ENCODE data around the gene CDH7. TPM values are rescaled to one million over a fixed set of nuclear protein-coding genes. Genes with fewer than 3 reads are reported as not detected.

Gene CDH7
- total RNA-seq, 1 experiment from 2014 or later, result not detected

- POLR2A ChIA-PET, result no interaction called here
- in situ Hi-C loops (cut with HindIII; ENCODE audit: low pct_unique_long_range_greater_than_20kb, low sequenced_read_pairs), result no loop called here
- H3K27ac ChIP-seq (ENCODE audit: low read length), result no peak overlapping the region
- no peaks in the 10 kb centered on the region for H3K4me1 ChIP-seq (ENCODE audit: control insufficient read depth, insufficient read depth, low read length)
- H3K27me3 ChIP-seq (ENCODE audit: control insufficient read depth, insufficient read depth, low read length), result no peaks in the 10 kb centered on the region
- CTCF ChIA-PET, result no interaction called here
- no peak overlapping the region for H3K4me3 ChIP-seq (ENCODE audit: low read depth in 2 of 2, low read length in 2 of 2)
- DNase-seq (ENCODE audit: low read depth, low spot score), result no peak
- H3K36me3 ChIP-seq (ENCODE audit: control insufficient read depth, insufficient read depth, low read length), result no peaks in the 10 kb centered on the region
- intact Hi-C loops (cut with micrococcal nuclease; ENCODE audit: unreplicated experiment), result no loop called here
- no peak for TF ChIP-seq SIN3A (IDR thresholded peaks at IDR 0.05; ENCODE audit: borderline replicate concordance, insufficient read depth, low read depth, low read length)
- no peak for TF ChIP-seq REST (IDR thresholded peaks at IDR 0.05; ENCODE audit: insufficient read depth in 1 of 2, low read depth in 2 of 2, low read length in 1 of 2)
- no peak for TF ChIP-seq TCF7L2 (IDR thresholded peaks at IDR 0.05; ENCODE audit: low read depth, low read length)
- TF ChIP-seq POLR2AphosphoS5 (IDR thresholded peaks at IDR 0.05; ENCODE audit: low read depth, low read length), result no peak
- TF ChIP-seq CTCF (IDR thresholded peaks at IDR 0.05), result no peak
- no peaks in the 10 kb centered on the region for H3K9me3 ChIP-seq (ENCODE audit: control insufficient read depth, insufficient read depth, low read depth, low read length)
- no TSS peak for BruUV-seq (replicated peaks)
- ATAC-seq, result no peak
Measured at GRCh38 chr18:65876310-65876709, 125.5 kb downstream of the CDH7 start.

- TF ChIP-seq TCF7L2 (IDR thresholded peaks at IDR 0.05; ENCODE audit: low read depth, low read length) (no peak), CTCF (IDR thresholded peaks at IDR 0.05) (no peak), SIN3A (IDR thresholded peaks at IDR 0.05; ENCODE audit: borderline replicate concordance, insufficient read depth, low read depth, low read length) (no peak), POLR2AphosphoS5 (IDR thresholded peaks at IDR 0.05; ENCODE audit: low read depth, low read length) (no peak), REST (IDR thresholded peaks at IDR 0.05; ENCODE audit: insufficient read depth in 1 of 2, low read depth in 2 of 2, low read length in 1 of 2) (no peak)
- BruUV-seq (replicated peaks), result no TSS peak
Measured at GRCh38 chr18:65897292-65897691, 146.5 kb downstream of the CDH7 start.

More at GRCh38 chr18:65897292-65897691, 146.5 kb downstream of the CDH7 start:
- Histone ChIP-seq H3K27me3 (ENCODE audit: control insufficient read depth, insufficient read depth, low read length) (no peaks in the 10 kb centered on the region), H3K27ac (ENCODE audit: low read length) (no peak overlapping the region), H3K9me3 (ENCODE audit: control insufficient read depth, insufficient read depth, low read depth, low read length) (no peaks in the 10 kb centered on the region), H3K4me1 (ENCODE audit: control insufficient read depth, insufficient read depth, low read length) (no peaks in the 10 kb centered on the region), H3K4me3 (ENCODE audit: low read depth in 2 of 2, low read length in 2 of 2) (no peak overlapping the region), H3K36me3 (ENCODE audit: control insufficient read depth, insufficient read depth, low read length) (no peaks in the 10 kb centered on the region)
- ChIA-PET POLR2A (no interaction called here), CTCF (no interaction called here)
- no peak for DNase-seq (ENCODE audit: low read depth, low spot score)
- in situ Hi-C loops (cut with HindIII; ENCODE audit: low pct_unique_long_range_greater_than_20kb, low sequenced_read_pairs), result no loop called here
- intact Hi-C loops (cut with micrococcal nuclease; ENCODE audit: unreplicated experiment), result no loop called here
- ATAC-seq, result no peak
